ENCODE data around the gene ZNF213. TPM values are rescaled to one million over a fixed set of nuclear protein-coding genes. Genes with fewer than 3 reads are reported as not detected.
A peak's percentile ranks its signal among the peaks of the same experiment; 100 is the strongest.

ZNF213 gene, protein sequence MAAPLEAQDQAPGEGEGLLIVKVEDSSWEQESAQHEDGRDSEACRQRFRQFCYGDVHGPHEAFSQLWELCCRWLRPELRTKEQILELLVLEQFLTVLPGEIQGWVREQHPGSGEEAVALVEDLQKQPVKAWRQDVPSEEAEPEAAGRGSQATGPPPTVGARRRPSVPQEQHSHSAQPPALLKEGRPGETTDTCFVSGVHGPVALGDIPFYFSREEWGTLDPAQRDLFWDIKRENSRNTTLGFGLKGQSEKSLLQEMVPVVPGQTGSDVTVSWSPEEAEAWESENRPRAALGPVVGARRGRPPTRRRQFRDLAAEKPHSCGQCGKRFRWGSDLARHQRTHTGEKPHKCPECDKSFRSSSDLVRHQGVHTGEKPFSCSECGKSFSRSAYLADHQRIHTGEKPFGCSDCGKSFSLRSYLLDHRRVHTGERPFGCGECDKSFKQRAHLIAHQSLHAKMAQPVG
- 14.5 TPM for polyA plus RNA-seq (2013, experiment 1 of 2; ENCODE audit: insufficient read length)
- polyA plus RNA-seq (2013, experiment 2 of 2; ENCODE audit: insufficient read length): 10.5 TPM

DNA sequence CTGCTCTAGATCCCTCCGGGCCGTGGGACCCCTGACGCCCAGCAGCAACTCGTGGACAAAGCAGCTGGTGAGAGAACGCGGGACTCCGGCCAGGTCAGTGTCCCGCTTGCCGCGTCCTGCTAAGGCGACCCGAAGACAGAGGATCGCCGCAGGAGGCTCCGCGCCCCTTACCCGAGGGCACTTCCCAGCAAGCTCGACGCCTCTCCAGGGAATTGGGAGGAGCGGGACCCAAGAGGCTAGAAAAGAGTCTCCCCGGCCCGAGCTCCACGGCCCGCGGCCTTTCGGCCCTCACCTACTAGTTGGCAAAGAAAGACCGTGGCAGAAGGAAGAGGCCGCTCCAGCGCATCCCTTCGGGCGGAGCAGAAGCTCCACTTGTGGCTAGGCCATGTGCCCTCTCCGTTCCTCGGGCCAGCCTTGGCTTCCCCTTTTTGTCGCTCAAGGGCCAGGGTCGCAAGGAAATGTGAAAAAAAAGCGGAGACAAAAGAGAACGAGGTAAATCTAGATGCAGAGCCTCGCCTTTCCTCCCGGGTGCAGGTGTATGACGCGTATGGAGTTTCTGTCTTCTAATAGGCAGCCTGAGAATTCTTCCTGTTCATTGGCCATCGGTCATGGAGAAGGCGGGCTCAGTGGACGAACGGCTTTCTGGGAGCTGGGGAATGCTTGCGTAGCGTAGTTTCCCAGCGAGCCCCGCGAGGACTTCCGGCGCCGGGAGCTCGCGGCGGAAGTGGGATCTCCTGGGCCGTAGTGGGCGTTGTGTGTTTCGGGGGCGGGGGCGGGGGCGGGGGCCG, at the start of gene ZNF213:
Gene ZNF213, plus strand, starts transcription at position 692 of the 788 bp plus-strand sequence. CDS start 2,252 bp downstream, outside the sequence.
- peak; percentile 99 for DNase-seq

DNA sequence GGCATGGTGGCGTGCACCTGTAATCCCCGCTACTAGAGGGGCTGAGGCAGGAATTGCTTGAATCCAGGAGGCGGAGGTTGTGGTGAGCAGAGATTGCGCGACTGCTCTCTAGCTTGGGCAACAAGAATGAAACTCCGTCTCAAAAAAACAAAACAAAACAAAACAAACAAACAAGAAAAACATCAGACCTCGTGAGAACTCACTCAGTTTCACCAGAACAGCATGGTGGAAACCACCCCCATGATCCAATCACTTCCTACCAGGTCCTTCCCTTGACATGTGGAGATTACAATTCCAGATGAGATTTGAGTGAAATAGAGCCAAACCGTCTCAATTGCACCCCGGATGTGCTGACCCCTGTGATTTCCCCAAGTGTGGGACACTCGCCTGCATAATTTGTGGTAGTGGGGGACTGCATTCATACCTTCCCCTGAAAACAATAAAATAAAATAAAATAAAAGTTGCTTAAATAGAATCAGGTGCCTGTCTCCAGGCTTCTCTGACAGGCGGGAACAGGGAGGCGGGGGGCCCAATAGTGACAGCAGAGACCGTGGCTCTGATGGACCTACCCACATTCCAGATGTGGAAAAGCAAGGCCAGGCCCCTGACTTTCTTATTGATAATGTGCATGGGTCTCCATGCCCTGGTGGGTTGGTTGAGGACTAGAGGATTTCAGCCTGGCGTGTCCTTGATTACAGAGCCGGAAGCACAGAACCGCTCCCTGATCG, 48.8 kb upstream of the ZNF213 start:
- no peak for DNase-seq

DNA sequence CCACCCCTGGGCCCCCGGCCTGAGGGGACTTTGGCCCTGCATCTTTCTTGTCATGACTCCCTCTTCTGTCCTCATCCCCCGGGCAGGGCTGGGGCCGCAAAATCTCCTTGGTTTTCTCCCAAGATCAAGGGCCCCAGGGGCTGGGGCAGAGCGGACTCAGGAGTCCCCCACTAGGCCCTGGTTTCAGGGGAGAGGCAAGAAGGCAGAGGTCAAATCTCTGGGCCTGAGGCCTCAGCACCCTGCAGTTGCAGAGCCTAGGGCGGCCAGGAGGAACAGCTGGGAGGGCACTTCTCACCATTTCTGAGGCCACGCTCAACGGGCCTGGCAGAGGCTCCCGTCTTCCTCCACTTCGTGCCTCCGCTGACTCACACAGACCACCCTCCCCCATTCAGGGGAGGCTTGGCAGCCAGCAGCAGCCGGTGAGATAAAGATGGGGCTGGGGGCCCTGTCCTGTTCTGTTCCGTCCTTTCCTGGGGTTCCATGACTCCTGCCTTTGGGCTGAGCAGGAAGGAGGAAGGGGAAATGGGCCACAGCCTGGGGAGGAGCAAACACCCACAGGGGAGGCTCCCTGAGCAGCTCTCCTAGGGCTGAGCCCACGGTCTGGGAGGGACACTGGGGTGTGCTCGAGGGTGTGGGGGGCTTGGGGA, 48.1 kb upstream of the ZNF213 start:
- DNase-seq: no peak

DNA sequence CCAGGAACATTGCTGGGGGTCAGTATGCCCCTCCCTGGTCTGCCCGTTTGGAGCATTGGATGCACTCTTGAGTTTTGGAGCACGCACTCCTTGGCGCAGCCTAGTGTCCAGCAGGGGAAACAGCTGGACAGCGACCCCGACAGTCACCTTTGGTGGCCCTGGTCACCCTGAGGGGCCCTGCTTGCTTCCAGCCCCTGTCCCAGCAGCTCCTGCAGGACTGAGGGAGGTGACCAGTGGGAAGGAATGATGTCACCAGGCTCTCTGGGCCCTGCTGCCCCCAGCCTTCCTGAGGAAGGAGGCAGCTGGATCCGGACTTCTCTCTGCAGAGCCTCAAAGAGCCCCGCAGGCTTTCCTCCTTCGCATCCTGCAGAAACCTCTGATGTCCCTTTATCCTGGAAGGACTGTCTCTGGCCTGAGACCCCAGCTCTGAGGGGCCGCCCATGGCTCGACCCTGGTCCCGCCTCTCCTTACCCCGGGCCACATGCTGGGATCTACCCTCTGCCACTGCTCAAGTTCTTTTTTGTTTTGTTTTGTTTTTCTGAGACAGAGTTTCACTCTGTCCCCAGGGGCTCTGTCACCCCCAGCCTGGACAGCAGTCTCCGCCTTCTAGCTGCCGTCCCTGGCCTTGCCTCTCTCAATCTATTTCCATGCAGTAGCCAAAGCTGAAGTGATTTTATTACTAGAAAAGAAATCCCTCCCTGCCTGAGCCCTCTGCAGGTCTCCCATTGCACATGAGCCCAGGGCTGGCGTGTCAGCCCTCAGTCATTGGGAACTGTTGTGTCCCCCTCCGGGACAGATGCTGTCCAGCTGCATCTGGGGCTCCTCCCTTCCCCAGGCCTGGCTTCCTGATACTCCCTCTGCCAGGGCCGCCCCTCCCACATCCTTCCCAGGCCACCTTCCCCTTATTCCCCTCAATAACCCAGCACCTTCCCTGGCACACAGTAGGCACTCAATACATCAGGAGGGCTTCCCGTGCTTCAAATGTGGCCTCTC, 47.3 kb upstream of the ZNF213 start:
- no peak for DNase-seq

DNA sequence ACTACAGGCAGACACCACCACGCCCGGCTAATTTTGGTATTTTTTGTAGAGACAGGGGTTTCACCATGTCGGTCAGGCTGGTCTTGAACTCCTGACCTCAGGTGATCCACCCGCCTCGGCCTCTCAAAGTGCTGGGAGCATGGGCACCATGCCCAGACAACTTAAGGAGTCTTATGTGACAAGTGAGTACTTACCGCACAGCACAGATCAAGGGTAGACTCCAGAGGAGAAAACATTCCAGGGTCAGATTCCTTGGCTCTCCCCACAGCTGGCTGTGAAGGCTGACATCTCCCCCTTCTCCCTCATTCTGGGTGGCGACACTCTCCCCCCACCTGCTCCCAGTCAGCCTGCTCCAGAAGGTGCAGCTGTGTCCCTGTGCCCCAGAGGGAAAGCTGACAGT, 46.4 kb upstream of the ZNF213 start:
- DNase-seq: no peak

DNA sequence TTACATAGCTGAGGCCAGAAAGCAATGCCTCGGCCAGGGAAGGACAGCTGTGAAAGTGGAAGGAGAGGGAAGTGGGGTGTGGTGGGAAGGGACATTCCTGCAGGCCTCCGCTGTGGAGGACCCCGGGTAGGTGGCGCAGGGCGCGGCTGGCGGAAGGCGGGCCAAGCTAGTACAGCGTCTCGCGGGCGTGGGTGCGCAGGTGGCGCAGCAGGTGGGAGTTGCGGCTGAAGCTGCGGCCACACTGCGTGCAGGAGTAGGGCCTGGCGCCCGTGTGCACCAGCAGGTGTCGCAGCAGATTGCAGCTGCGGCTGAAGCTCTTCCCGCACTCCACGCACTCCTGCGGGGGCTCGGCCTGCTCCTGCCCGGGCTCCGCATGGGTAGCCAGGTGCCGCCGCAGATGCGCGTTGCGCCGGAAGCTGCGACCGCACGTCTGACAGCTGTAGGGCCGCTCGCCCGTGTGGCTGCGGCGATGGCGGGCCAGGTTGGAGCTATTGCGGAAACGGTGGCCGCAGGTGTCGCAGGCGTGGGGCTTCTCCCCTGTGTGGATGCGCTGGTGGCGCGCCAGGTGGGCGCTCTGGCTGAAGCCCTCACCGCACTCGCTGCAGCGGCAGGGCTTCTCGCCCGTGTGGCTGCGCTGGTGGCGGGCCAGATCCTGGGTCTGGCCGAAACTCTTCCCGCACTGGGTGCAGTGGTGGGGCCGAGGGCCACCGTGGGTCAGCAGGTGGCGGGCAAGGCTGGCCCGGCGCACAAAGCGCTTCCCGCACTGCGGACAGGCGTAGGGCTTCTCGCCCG, 45.7 kb upstream of the ZNF213 start:
- no peak for DNase-seq

DNA sequence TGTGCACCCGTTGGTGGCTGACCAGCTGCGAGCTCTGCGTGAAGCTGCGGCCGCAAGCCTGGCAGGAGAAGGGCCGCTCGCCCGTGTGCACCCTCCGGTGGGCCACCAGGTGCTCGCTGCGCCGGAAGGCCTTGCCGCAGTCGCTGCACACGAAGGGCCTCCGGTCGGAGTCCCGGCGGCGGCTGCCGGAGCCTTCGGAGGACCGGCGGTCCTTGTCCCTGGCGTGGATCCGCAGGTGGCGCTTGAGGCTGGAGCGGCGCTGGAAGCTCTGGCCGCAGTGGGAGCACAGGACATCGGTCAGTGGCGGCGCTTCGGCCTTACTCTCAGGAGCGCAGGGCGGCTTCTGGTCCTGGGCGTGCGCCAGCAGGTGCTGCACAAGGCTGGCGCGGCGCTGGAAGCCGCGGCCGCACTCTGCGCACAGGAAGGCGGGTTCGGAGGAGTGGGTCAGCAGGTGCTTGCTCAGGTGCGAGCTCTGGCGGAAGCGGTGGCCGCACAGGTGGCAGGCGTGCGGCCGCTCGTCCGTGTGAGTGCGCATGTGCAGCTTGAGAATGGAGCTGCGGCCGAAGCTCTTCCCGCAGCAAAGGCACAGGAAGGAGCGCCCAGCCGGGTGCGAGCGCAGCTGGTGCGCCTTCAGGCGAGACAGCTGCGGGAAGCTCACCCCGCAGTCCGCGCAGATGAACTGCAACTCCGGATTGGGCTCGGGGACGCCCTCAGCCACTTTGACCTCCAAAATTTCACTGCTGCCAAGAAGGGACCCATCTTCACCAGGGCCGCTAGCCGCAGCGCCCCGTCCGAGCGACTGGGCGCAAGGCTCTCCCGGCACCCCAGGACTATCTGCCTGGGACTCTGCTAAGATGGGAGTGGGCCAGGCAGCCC, 44.9 kb upstream of the ZNF213 start:
- DNase-seq: no peak

DNA sequence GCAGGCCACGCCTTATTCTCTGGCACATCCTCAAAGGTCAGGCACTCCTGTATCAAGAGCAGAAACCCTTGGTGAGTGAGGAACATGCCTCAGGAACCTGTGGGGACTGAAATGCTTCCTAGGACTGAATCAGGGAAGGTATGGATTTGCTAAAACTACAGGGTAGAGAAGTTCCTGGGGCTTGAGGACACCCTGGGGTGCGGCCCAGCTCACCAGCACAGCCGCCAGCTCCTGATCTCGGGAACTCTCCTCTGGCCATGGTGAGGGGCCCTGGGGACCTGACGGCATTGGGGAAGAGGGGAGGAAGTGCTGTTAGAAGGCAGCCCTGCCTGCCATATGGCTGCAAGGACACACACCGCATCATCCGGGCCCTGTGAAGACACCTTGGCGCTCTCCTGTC, 43.3 kb upstream of the ZNF213 start:
- DNase-seq: no peak

DNA sequence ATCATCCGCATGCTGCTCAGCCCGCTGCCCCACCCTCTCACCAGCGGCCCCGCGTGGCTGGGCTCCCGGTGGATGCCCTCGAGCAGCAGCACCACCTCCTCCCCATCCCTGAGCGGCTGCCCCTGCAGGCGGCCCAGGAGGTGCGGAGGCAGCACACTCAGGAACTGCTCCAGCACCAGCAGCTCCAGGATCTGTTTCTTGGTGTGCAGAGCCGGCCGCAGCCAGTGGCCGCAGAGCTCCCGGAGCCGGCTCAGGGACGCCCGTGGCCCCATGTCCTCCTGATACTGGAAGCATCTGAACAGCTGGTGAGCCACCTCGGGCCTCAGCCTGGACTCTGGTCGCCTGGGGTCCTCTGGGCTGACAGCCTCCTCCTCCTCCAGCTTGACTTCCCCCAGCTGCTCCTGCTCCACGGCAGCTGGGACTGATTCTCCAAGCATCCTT, 42.3 kb upstream of the ZNF213 start:
- no peak for DNase-seq

DNA sequence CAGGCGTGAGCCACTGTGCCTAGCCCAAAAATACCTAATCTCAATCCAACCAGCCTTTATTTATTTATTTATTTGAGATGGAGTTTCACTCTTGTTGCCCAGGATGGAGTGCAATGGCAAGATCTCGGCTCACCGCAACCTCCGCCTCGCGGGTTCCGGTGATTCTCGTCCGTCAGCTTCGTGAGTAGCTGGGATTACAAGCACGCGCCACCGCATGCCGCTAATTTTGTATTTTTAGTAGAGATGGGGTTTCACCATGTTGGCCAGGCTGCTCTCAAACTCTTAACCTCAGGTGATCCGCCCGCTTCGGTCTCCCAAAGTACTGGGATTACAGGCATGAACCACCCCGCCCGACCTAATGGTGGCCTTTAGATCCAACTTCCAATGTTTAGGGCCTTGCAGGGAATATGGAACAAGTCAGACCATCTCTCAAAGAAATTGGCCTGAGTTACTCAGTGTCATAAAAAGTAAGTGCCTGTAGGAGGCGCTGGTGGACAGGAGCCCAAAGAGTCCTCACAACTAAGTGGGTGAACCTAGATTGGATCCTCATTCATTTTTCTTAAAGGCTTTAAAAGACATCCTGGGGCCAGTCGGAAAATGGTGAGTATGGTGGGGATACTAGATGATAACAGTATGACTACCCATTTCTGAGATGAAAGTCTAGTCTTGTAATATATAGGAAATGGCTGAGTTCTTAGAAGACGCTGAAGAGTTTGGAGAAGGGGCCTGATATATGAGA, 40.4 kb upstream of the ZNF213 start:
- DNase-seq: peak; percentile 25

DNA sequence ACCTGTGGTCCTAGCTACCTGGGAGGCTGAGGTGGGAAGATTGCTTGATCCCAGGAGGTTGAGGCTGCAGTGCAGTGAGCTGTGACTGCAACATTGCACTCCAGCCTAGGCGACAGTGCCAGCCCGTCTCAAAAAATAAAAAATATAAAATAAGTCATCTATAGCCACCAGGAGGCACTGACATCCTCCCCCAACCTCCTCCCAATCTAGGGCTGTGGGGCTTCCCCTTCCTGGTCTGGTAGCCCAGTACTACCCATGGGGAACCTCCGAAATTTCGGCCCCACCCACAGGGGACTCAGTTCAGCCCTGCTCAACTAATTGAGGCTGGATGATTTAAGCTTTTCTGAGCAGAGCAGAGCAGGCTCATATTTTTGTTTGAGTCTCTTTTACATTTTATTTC, 39.0 kb upstream of the ZNF213 start:
- DNase-seq: no peak

DNA sequence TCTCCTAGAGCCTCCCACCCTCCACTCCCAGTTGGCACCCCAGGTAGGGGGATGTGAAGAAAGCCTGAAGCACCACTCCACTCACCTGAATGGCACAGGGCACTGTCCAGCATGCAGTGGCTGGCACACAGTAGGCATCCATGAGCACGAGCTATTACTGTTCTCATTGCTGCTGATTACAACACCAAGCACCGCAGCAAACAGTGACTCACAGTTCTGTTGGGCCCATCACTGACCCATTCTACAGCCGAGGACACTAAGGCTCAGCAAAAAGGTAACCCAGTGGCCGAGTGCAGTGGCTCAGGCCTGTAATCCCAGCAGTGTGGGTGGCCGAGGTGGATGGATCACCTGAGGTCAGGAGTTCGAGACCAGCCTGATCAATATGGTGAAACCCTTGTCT, 38.5 kb upstream of the ZNF213 start:
- no peak for DNase-seq

DNA sequence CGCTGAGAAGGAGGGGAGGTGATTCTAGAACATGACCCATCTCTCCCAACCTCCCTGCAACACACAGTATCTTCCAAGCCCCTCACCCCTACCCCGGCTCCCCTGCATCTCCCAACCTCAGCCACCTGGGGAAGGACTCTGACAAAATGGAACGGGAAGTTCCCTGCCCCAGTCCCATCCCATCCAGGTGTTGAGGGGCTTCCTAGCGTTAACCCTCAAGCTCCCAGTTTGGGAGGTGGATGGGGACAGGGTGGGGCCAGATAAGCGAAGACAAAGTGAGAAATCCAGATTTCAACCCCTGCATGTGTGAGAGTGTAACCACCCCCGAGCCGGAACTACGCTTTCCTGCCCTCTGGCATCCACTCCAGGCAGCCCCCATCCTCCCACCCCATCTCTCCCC, 37.6 kb upstream of the ZNF213 start:
- DNase-seq: no peak

DNA sequence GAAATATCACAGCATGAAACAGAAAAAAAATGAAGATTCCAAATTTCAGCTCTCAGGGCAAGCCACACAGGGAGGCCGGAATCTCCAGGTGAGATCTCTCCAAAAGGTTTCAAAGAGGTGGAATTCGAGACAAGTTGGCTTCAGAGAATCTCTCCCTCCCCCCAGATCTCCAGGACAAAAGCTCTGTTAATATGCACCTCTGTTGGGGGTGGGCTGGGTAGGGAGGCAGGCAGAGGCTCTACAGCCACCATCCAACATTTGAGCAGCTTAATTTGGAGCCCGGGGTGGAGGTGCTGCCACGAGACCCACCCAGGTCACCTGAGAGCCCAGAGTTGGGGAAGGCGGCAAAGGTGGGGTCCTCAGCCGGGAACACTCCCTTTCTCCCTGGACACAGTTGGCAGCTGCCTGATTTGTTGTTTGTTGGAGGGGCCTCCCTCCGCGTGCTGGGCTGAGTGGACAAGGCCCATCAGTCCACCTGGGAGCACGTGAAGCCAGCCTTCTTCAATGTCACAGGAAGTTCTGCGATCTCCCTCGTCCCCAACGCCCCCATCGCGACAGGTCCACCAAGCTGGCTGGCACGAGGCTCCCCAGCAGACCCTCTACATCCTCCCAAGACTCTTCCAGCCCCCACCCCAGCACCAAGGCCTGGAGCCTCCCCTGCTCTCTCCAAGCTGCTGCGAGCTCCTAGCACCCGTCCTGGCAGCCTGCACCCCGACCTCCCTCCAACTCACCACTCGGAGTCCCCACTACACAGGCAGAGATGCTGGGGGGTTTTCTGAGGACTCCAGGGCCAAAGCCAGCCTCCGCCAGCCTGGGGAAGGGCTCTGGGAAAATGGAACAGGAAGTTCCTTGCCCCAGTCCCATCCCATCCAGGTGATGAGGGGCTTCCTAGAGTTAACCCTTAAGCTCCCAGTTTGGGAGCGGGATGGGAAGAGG, 36.1 kb upstream of the ZNF213 start, which contains the start of gene ZSCAN10:
Gene ZSCAN10, minus strand, starts transcription at position 836 of the 936 bp plus-strand sequence. CDS start 6,357 bp downstream, outside the sequence.
- no peak for DNase-seq

DNA sequence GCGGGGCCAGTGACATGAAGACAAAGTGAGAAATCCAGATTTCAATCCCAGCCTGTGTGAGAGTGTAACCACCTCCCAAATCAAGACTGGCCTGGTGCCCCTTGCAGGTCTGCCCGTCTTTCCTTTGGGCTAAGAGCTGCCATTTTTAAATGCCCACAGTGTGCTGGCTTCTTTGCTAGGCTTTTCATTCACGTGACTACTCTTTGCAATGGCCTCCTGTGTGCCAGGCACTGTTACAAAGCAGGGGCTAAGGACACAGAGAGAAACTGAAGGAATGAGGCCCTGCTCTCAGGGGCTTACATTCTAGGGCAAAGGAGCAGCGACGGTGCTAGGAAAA, 35.5 kb upstream of the ZNF213 start:
- DNase-seq: no peak

DNA sequence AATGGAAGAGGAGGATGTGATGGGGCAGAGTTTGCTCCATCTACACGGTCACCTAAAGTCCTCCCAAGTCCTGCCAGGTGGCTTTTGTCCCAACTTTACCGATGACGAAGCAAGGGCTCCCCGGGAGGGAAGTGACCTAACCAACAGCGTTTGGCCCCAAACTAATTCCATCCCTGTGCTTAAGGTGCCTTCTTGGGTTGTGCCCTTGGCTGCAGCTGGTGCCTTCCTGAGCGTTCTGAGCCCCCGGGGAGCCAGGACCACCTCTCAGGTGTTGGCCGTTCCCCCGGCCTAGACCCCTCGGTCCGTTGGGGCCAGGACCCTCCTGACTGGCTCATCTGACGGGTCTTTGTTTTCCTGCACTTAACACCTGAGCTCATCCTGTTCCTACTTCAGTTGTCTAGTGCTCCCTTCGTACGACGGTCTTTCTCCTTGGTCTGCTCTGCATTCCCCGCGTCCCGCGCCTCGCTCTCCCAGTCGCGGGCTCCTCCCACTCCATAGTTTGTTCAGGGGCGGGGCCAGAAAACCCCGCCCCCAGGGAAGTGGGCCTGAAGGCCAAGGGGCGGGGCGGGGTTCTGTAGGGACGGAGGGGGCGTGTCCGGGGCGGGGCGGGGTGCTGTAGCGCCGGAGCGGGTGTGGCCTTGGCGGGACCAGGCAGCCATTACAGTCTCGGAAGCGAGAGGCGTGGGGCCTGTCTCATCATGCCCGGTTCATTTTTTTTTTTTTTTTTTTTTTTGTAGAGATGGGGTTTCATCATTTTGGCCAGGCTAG, 34.9 kb upstream of the ZNF213 start:
- DNase-seq: peak; percentile 87

Data from fibroblast of skin of back (primary cell).